ACC112 (cell line): ENCODE results near the gene PTGFRN.

Source experiments
- H2AFZ ChIP-seq: fragments of 200-600 bp; sonication (generic); one replicate; pipeline ENCODE4 v1.6.0; 2017; ENCODE audit warnings: antibody characterized with exemption, low read length; ENCODE audit not compliant: unreplicated experiment
- H3K27ac ChIP-seq: fragments of 200-600 bp; sonication (generic); 2 replicates; pipeline ENCODE4 v1.5.1; 2014; ENCODE audit warnings: low read depth, mild to moderate bottlenecking, antibody characterized with exemption, low read length, moderate library complexity
- H3K27me3 ChIP-seq: fragments of 200-600 bp; sonication (generic); 2 replicates; pipeline ENCODE4 v1.6.1; 2014; ENCODE audit warnings: mild to moderate bottlenecking, antibody characterized with exemption, low read length, moderate library complexity, mixed read lengths; ENCODE audit not compliant: insufficient read depth
- H3K36me3 ChIP-seq: fragments of 200-600 bp; sonication (generic); 2 replicates; pipeline ENCODE4 v1.6.1; 2016; ENCODE audit warnings: mild to moderate bottlenecking, antibody characterized with exemption, low read length, moderate library complexity, mixed read lengths; ENCODE audit not compliant: insufficient read depth
- H3K4me1 ChIP-seq: fragments of 200-600 bp; sonication (generic); one replicate; pipeline ENCODE4 v1.6.1; 2016; ENCODE audit warnings: low read length, mixed read lengths; ENCODE audit not compliant: insufficient read depth, unreplicated experiment, control insufficient read depth
- H3K4me3 ChIP-seq: fragments of 200-600 bp; sonication (generic); 2 replicates; pipeline ENCODE4 v1.5.1; 2014; ENCODE audit warnings: mild to moderate bottlenecking, low read depth, low read length
- H3K79me2 ChIP-seq: fragments of 200-600 bp; sonication (generic); one replicate; pipeline ENCODE4 v1.6.0; 2016; ENCODE audit warnings: low read length; ENCODE audit not compliant: control insufficient read depth, unreplicated experiment, insufficient read depth

Gene PTGFRN

GRCh38 chr1:116887212-116887611 is 22.5 kb upstream of the PTGFRN start:
- no peaks in the 10 kb centered on the region for H3K27me3 ChIP-seq
- H3K79me2 ChIP-seq: no peaks in the 10 kb centered on the region
- H3K4me1 ChIP-seq: peaks cover 9% of the 10 kb centered on the region
- H2AFZ ChIP-seq: no peak overlapping the region
- H3K36me3 ChIP-seq: no peaks in the 10 kb centered on the region
- H3K27ac ChIP-seq: no peak overlapping the region
- no peak overlapping the region for H3K4me3 ChIP-seq

GRCh38 chr1:116889380-116889779 is 20.3 kb upstream of the PTGFRN start:
- 0 out of 2 replicates have a peak, but pooled peaks cover 7% of the 10 kb centered on the region for H3K27me3 ChIP-seq
- no peaks in the 10 kb centered on the region for H3K79me2 ChIP-seq
- no peaks in the 10 kb centered on the region for H3K36me3 ChIP-seq
- H3K4me1 ChIP-seq: peaks cover 5% of the 10 kb centered on the region
- H2AFZ ChIP-seq: no peak overlapping the region
- no peak overlapping the region for H3K27ac ChIP-seq
- no peak overlapping the region for H3K4me3 ChIP-seq

DNA sequence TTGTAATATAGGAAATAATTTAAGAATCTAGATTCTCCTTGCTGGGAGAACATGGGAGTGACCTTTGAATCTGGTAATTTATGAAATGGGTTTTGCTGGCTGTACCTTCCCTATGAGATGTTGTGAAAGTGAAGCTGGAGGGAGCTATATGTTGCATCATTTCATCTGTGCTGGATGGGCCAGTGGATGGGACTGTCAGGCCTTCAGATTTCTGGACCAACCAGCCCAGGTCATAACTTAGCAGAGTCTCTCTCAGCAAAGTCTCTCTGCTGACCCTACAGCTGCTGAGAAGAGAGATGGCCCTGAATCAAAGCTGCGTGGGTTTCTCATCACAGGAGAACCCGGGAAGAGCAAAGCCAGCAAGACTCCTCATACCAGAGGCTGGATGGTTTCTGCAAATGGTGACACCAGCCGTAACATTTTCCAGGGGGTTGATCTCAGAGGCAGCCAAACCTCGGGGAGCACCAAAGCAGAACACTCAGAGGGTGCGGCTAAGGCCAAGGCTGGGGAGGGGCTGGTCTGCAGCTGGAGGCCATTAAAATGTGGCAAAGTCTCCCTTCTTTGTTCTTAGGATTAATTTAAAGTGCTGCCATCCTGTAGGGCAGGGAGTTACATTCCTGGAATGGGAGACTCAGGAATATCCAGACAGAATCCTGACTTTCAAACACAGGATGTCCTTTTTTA is 18.2 kb upstream of the PTGFRN start:
- peaks cover 4% of the 10 kb centered on the region for H3K4me1 ChIP-seq
- H2AFZ ChIP-seq: no peak overlapping the region
- H3K4me3 ChIP-seq: no peak overlapping the region
- no peaks in the 10 kb centered on the region for H3K36me3 ChIP-seq
- H3K27ac ChIP-seq: no peak overlapping the region
- 0 out of 2 replicates have a peak, but pooled peaks cover 8% of the 10 kb centered on the region for H3K27me3 ChIP-seq
- H3K79me2 ChIP-seq: no peaks in the 10 kb centered on the region

DNA sequence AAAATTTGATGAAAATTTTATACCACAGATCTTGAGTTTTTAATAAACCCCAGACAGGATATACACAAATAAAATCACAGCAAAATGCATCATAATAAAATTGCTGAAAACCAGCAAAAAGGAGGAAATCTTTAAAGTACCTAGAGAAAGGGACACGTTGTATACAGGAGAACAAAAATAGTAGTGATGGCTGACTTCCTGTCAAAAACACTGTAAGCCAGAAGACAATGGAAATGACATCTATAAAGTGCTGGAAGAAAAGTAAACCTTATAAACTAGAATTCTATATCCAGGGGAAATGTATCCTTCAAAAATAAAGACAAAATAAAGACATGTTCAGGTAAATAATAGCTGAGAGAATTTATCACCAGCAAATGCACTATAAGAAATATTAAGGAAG is 14.6 kb upstream of the PTGFRN start:
- Histone ChIP-seq H3K4me3 (no peak overlapping the region), H2AFZ (no peak overlapping the region), H3K27me3 (0 out of 2 replicates have a peak, but pooled peaks cover 8% of the 10 kb centered on the region), H3K79me2 (no peaks in the 10 kb centered on the region), H3K36me3 (no peaks in the 10 kb centered on the region), H3K4me1 (no peaks in the 10 kb centered on the region), H3K27ac (no peak overlapping the region)

DNA sequence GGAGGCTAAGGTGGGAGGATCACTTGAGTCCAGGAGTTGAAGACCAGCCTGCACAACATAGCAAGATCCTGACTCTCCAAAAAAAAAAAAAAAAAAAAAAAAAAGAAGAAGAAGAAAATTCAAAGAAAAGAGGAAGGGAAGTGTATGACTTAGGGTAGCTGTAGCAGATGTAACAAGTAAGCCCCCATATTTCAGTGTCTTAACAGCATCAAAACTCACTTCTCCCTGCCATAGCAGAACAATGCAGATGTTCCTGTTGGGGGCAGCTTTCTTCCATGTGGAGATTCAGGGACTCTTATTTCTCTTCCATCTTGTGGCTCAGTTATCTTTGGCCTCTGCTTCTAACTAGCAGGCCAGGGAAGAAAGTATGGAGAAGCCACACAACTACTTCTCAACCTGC is 10.2 kb upstream of the PTGFRN start:
- Histone ChIP-seq H3K27ac (no peak overlapping the region), H3K4me3 (no peak overlapping the region), H3K4me1 (no peaks in the 10 kb centered on the region), H3K36me3 (no peaks in the 10 kb centered on the region), H2AFZ (no peak overlapping the region), H3K79me2 (no peaks in the 10 kb centered on the region), H3K27me3 (peaks cover 13% of the 10 kb centered on the region)

DNA sequence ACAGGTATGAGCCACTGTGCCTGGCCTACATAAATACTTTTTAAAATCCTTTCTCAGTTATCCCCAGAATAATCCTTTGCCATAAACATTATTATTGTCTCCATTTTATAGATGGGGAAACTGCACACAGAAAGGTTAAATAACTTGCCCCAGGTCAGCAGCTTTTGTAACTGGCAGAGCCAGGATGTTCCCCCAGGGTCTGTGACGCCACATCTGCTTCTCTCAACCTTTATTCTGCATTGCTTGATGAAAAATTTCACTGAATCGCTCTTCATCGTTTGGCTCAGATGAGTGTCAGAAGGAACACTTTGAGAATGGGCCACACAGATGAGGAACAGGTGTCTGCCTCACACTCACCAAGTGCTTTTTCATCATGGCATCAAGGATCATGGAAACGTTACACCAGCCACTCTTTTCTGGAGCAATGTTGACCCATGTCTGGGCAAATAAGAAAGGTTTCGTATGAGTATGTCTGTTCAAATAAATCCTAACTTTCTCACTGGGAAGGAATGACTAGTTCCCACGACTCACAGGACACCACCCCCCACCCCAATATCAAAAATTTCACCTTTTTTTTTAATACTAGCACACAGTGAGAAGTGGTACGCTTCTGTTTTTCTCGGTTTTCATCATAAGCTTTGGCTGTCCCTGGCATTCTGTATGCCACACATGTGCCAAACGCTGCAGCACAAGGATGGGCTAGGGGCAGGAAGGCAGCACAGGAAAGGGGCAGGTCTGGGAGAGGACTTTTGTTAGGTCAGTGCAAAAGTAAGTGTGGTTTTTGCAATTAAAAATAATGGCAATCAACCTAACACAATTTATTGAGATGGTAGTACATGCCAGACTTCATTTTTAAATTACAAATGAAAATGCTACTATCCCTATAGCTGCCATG is 9.0 kb upstream of the PTGFRN start:
- no peaks in the 10 kb centered on the region for H3K79me2 ChIP-seq
- no peaks in the 10 kb centered on the region for H3K4me1 ChIP-seq
- H3K27ac ChIP-seq: no peak overlapping the region
- no peak overlapping the region for H3K4me3 ChIP-seq
- no peak overlapping the region for H2AFZ ChIP-seq
- H3K36me3 ChIP-seq: no peaks in the 10 kb centered on the region
- peaks cover 13% of the 10 kb centered on the region for H3K27me3 ChIP-seq

DNA sequence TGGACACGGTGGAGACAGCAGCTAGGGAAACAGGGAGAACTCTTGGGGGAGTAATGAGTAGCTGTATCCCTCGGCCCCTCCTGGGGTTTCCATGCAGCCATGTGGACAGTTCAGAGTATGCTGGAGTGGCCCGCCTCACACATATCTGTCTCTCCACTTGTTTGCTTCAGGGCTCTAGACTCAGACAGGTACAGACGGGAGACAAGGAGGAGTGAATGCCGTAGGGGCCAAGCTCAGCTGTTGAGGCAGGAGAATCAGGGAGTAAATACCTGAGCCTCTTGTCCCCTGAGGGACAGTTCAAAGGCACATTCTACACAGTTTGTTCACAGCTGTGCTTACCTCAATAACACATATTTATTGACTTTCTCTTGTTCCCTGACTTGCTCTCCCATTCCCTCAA is 7.7 kb upstream of the PTGFRN start:
- Histone ChIP-seq H3K36me3 (no peaks in the 10 kb centered on the region), H2AFZ (no peak overlapping the region), H3K79me2 (no peaks in the 10 kb centered on the region), H3K27me3 (peaks cover 13% of the 10 kb centered on the region), H3K4me3 (no peak overlapping the region), H3K4me1 (no peaks in the 10 kb centered on the region), H3K27ac (no peak overlapping the region)

DNA sequence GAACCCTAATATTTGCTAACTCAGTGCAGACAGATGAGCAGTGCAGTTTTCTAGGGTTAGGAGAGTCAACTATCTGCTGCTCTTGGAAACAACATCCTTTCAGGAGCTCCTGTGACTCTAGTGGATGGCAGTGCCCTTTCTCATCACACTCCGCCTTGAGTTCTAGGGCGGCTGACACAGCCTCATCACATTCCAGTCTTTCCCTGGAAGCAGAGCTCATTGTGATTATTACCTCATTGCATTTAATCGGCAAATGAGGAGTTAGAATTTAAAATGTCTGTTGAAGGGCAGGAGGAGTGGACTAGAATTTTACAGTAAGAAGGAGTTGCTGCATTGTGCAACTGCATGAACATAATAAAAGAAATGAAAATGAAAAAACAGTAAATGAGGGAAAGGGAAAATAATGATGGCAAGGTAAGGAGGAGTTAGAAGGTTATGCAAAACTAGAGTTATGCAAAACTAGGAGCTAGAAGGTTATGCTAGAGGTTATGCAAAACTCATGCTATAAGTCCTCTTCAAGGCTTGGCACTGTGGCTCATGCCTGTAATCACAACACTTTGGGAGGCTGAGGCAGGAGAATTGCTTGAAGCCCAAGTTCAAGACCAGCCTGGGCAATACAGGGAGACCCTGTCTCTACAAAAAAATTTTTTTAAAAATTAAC is 6.9 kb upstream of the PTGFRN start:
- H3K27ac ChIP-seq: no peak overlapping the region
- H2AFZ ChIP-seq: no peak overlapping the region
- H3K27me3 ChIP-seq: peaks cover 13% of the 10 kb centered on the region
- no peaks in the 10 kb centered on the region for H3K36me3 ChIP-seq
- H3K79me2 ChIP-seq: no peaks in the 10 kb centered on the region
- H3K4me3 ChIP-seq: no peak overlapping the region
- H3K4me1 ChIP-seq: no peaks in the 10 kb centered on the region

DNA sequence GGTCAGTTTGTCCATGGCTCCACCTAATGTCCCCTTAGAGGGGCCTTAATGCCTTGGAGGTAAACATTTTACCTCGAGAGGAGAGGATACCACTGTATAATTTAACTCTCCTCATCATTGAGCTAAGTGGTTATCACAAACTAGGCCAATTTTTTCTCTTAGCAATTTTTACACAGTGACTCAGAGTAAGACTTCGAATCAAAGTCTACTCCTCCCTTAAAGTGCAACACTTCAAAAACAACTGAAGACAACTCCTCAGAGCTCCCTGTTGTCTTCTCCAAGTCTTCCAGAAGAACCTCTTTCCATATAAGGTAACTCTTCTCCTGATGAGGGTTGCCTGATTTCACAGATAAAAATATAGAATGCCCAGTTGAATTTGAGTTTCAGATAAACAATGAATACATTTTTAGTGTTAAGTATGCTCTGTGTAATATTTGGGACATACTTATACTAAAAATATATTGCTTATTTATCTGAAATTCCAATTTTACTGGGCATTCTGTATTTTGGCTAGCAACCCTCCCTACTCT is 4.9 kb upstream of the PTGFRN start:
- H3K36me3 ChIP-seq: no peaks in the 10 kb centered on the region
- H3K4me3 ChIP-seq: no peak overlapping the region
- H3K27ac ChIP-seq: no peak overlapping the region
- no peak overlapping the region for H2AFZ ChIP-seq
- no peaks in the 10 kb centered on the region for H3K79me2 ChIP-seq
- H3K27me3 ChIP-seq: peaks cover 13% of the 10 kb centered on the region
- H3K4me1 ChIP-seq: peaks cover 4% of the 10 kb centered on the region

DNA sequence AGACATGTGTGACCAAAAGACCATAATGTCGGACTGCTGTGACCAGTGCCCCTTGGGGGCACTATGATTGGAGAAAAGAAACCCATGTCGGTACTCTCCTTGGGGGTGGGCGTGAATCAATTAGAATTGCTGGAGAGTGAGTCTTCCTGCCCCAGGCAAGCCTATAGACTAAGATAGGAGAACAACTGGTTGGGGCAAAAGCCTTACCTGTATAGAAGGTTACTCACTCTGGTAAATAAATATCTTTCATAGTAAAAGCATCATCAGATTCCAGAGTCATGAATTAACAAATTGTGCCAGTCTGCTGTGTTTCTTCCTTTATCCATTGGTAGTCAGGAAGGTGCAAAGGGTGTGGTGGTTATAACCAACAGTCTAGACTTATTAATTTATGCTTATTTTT is 2.9 kb upstream of the PTGFRN start:
- Histone ChIP-seq H3K79me2 (peaks cover 10% of the 10 kb centered on the region), H3K4me3 (no peak overlapping the region), H3K4me1 (peaks cover 13% of the 10 kb centered on the region), H3K36me3 (no peaks in the 10 kb centered on the region), H3K27ac (no peak overlapping the region), H3K27me3 (peaks cover 6% of the 10 kb centered on the region; the same call in 1 of the 2 replicates), H2AFZ (no peak overlapping the region)
